GM19240 (cell line): ENCODE data around the gene ZNF76.
"Not testable (repeated sequence)": the region's sequence is repeated elsewhere in the genome, so short reads cannot be mapped to it uniquely, and the experiment has no call there.

Experiments used
- DNase-seq: peaks from one replicate; pipeline ENCODE4 v3.0.0; 2011; ENCODE audit warnings: low spot score; ENCODE audit not compliant: insufficient read length

ZNF76 gene

GRCh38 chr6:35298625-35299140, 39.1 kb downstream of the ZNF76 start:
- DNase-seq = no peak

- no peak for DNase-seq
Measured at GRCh38 chr6:35299674-35300073, 40.1 kb downstream of the ZNF76 start.

- DNase-seq = no peak
Measured at GRCh38 chr6:35300848-35301247, 41.3 kb downstream of the ZNF76 start.

- peak; percentile 78 for DNase-seq
Measured at GRCh38 chr6:35302604-35303241, 43.2 kb downstream of the ZNF76 start.

GRCh38 chr6:35304299-35304698, 44.8 kb downstream of the ZNF76 start:
- DNase-seq = no peak

GRCh38 chr6:35305117-35305516, 45.6 kb downstream of the ZNF76 start:
- no peak for DNase-seq

GRCh38 chr6:35307138-35307537, 47.6 kb downstream of the ZNF76 start:
- DNase-seq = not testable (repeated sequence)

GRCh38 chr6:35308543-35308942, 49.0 kb downstream of the ZNF76 start:
- DNase-seq = not testable (repeated sequence)

GRCh38 chr6:35309611-35310264, 50.2 kb downstream of the ZNF76 start:
- DNase-seq = no peak

- DNase-seq = no peak
Measured at GRCh38 chr6:35310265-35310831, 50.8 kb downstream of the ZNF76 start.

GRCh38 chr6:35311390-35312075, 52.0 kb downstream of the ZNF76 start:
- DNase-seq = peak; percentile 48

GRCh38 chr6:35312076-35312800, 52.7 kb downstream of the ZNF76 start:
- DNase-seq = no peak

GRCh38 chr6:35312807-35313206, 53.3 kb downstream of the ZNF76 start:
- no peak for DNase-seq

GRCh38 chr6:35317483-35318195, 58.1 kb downstream of the ZNF76 start:
- no peak for DNase-seq

- no peak for DNase-seq
Measured at GRCh38 chr6:35318196-35319171, 58.9 kb downstream of the ZNF76 start.

GRCh38 chr6:35319346-35320030, 60.0 kb downstream of the ZNF76 start:
- no peak for DNase-seq

- DNase-seq = no peak
Measured at GRCh38 chr6:35320031-35320410, 60.5 kb downstream of the ZNF76 start.

- DNase-seq = no peak
Measured at GRCh38 chr6:35321091-35321490, 61.6 kb downstream of the ZNF76 start.
